Neural cell (in vitro differentiated cells): ENCODE results near the gene CDKL1. TPM values are rescaled to one million over a fixed set of nuclear protein-coding genes. Genes with fewer than 3 reads are reported as not detected.

Source experiments
- H2AFZ ChIP-seq: fragments of 200-600, 300-800 bp; sonication (generic), shearing (Covaris generic); 2 replicates; pipeline ENCODE4 v1.6.0; 2014; ENCODE audit warnings: low read depth, mild to moderate bottlenecking, antibody characterized with exemption, low read length, moderate library complexity
- H3F3A ChIP-seq: fragments of 200-600 bp; shearing (Covaris generic); 2 replicates; pipeline ENCODE4 v1.6.1; 2016; ENCODE audit warnings: mild to moderate bottlenecking, moderate library complexity, mixed read lengths, antibody characterized with exemption, low read length; ENCODE audit not compliant: insufficient read depth, poor library complexity, severe bottlenecking
- H3K27ac ChIP-seq: fragments of 200-600, 300-800 bp; sonication (generic), shearing (Covaris generic); 2 replicates; pipeline ENCODE4 v1.5.1; 2014; ENCODE audit warnings: mild to moderate bottlenecking, low read length, moderate library complexity
- H3K27me3 ChIP-seq: fragments of 300-800, 200-600 bp; sonication (generic), shearing (Covaris generic); 2 replicates; pipeline ENCODE4 v1.6.0; 2014; ENCODE audit warnings: mild to moderate bottlenecking, low read depth, low read length, moderate library complexity; ENCODE audit not compliant: insufficient read depth
- H3K36me3 ChIP-seq: fragments of 300-800, 200-600 bp; sonication (generic), shearing (Covaris generic); 2 replicates; pipeline ENCODE4 v1.5.1; 2014; ENCODE audit warnings: mild to moderate bottlenecking, antibody characterized with exemption, low read length, moderate library complexity; ENCODE audit not compliant: insufficient read depth
- H3K4me2 ChIP-seq: fragments of 300-800, 200-600 bp; sonication (generic), shearing (Covaris generic); 2 replicates; pipeline ENCODE4 v1.6.0; 2014; ENCODE audit warnings: mild to moderate bottlenecking, low read length
- H3K4me3 ChIP-seq: fragments of 300-800, 200-600 bp; sonication (generic), shearing (Covaris generic); 2 replicates; pipeline ENCODE4 v1.5.1; 2014; ENCODE audit warnings: mild to moderate bottlenecking, low read length, moderate library complexity
- H3K79me2 ChIP-seq: fragments of 200-600 bp; shearing (Covaris generic); replicated peaks from 2 replicates; pipeline ENCODE4 v1.6.0; 2014; ENCODE audit warnings: mild to moderate bottlenecking, low read length, moderate library complexity; ENCODE audit not compliant: insufficient read depth
- H3K9ac ChIP-seq: fragments of 300-800, 200-600 bp; sonication (generic), shearing (Covaris generic); 2 replicates; pipeline ENCODE4 v1.6.1; 2016; ENCODE audit warnings: mild to moderate bottlenecking, low read length, mixed read lengths
- H3K9me2 ChIP-seq: fragments of 200-600 bp; shearing (Covaris generic); 2 replicates; pipeline ENCODE4 v1.6.1; 2016; ENCODE audit warnings: mild to moderate bottlenecking, low read length, mixed read lengths; ENCODE audit not compliant: insufficient read depth
- H3K9me3 ChIP-seq: fragments of 200-600, 300-800 bp; sonication (generic), shearing (Covaris generic); 2 replicates; pipeline ENCODE4 v1.6.1; 2016; ENCODE audit warnings: mild to moderate bottlenecking, mixed run types, low read length, moderate library complexity, mixed read lengths
- H4K20me1 ChIP-seq: fragments of 200-600 bp; shearing (Covaris generic); 2 replicates; pipeline ENCODE4 v1.6.1; 2016; ENCODE audit warnings: mild to moderate bottlenecking, mixed run types; ENCODE audit not compliant: insufficient read depth
- CTCF ChIP-seq: fragments of 450-650 bp; IDR thresholded peaks from 2 replicates; pipeline ENCODE4 v1.5.1; 2014; ENCODE audit warnings: antibody characterized with exemption, mild to moderate bottlenecking, moderate library complexity; ENCODE audit not compliant: poor library complexity, severe bottlenecking
- EP300 ChIP-seq: fragments of 450-650 bp; conservative IDR thresholded peaks from 2 replicates; pipeline ENCODE4 v1.6.1; 2014; ENCODE audit warnings: antibody characterized with exemption, mild to moderate bottlenecking, moderate library complexity; ENCODE audit not compliant: poor library complexity, severe bottlenecking
- EZH2 ChIP-seq: fragments of 200-600, 300-800 bp; shearing (Covaris generic), sonication (generic); IDR thresholded peaks from 2 replicates; pipeline ENCODE4 v1.6.1; 2014; ENCODE audit warnings: antibody characterized with exemption, low read length, borderline replicate concordance, mild to moderate bottlenecking; ENCODE audit not compliant: insufficient read depth, poor library complexity, severe bottlenecking
- MXI1 ChIP-seq: fragments of 450-650 bp; conservative IDR thresholded peaks from 2 replicates; pipeline ENCODE4 v1.6.1; 2014; ENCODE audit warnings: antibody characterized with exemption, mild to moderate bottlenecking; ENCODE audit not compliant: poor library complexity, severe bottlenecking
- POLR2AphosphoS5 ChIP-seq: IDR thresholded peaks from 2 replicates; pipeline ENCODE4 v1.6.1; 2012
- RAD21 ChIP-seq: fragments of 450-650 bp; conservative IDR thresholded peaks from 2 replicates; pipeline ENCODE4 v1.6.1; 2014; ENCODE audit warnings: antibody characterized with exemption, mild to moderate bottlenecking, moderate library complexity
- REST ChIP-seq: IDR thresholded peaks from 2 replicates; pipeline ENCODE4 v1.6.1; 2012; ENCODE audit warnings: borderline replicate concordance
- SMC3 ChIP-seq: fragments of 450-650 bp; conservative IDR thresholded peaks from 2 replicates; pipeline ENCODE4 v1.6.1; 2014; ENCODE audit warnings: antibody characterized with exemption, mild to moderate bottlenecking, moderate library complexity; ENCODE audit not compliant: poor library complexity
- TAF1 ChIP-seq: IDR thresholded peaks from 2 replicates; pipeline ENCODE4 v1.6.1; 2012; ENCODE audit warnings: low read depth
- polyA plus RNA-seq: library from polyadenylated mRNA; depleted of rRNA; stranded (reverse); fragments of >200 nt; gene quantifications from 2 replicates; pipeline ENCODE4 v1.2.3, GENCODE V29; 2014

Gene CDKL1
- polyA plus RNA-seq, 1 donor from 2014 or later, result 3.1 TPM

- Histone ChIP-seq H3K9me3 (no peaks in the 10 kb centered on the region), H3K9ac (no peak overlapping the region), H2AFZ (no peak overlapping the region), H3K27me3 (no peaks in the 10 kb centered on the region), H4K20me1 (no peaks in the 10 kb centered on the region), H3K4me2 (no peak overlapping the region), H3K36me3 (no peaks in the 10 kb centered on the region), H3K4me3 (no peak overlapping the region), H3K9me2 (no peaks in the 10 kb centered on the region), H3F3A (no peaks in the 10 kb centered on the region), H3K79me2 (no peaks in the 10 kb centered on the region), H3K27ac (no peak overlapping the region)
- TF ChIP-seq CTCF, result no peak
- no peak for TF ChIP-seq MXI1
- no peak for TF ChIP-seq REST
- no peak for TF ChIP-seq RAD21
- TF ChIP-seq EZH2, result no peak
- TF ChIP-seq EP300, result no peak
These were observed 44.1 kb downstream of the CDKL1 start for GRCh38 chr14:50352584-50352983.

- Histone ChIP-seq H3K4me3 (no peak overlapping the region), H3K79me2 (no peaks in the 10 kb centered on the region), H3K27ac (no peak overlapping the region), H3F3A (no peaks in the 10 kb centered on the region), H2AFZ (no peak overlapping the region), H4K20me1 (no peaks in the 10 kb centered on the region), H3K9ac (no peak overlapping the region), H3K9me3 (no peaks in the 10 kb centered on the region), H3K27me3 (no peaks in the 10 kb centered on the region), H3K36me3 (no peaks in the 10 kb centered on the region), H3K9me2 (no peaks in the 10 kb centered on the region), H3K4me2 (no peak overlapping the region)
- TF ChIP-seq SMC3, result no peak
- TF ChIP-seq CTCF, result no peak
- no peak for TF ChIP-seq MXI1
- TF ChIP-seq EP300, result no peak
- no peak for TF ChIP-seq RAD21
- no peak for TF ChIP-seq TAF1
- no peak for TF ChIP-seq REST
- no peak for TF ChIP-seq POLR2AphosphoS5
These were observed 45.7 kb downstream of the CDKL1 start for GRCh38 chr14:50350975-50351374.
